Stimulated activated CD8-positive, alpha-beta memory T cell treated with anti-CD3 and anti-CD28 coated beads, Interleukin-7, amount 100 ng/mL, for 48 hours (primary cell): ENCODE measurements around the gene ADARB1.

Experiments
- DNase-seq, 2 donors: peaks; one replicate each; pipeline ENCODE4 v3.0.0-alpha.2; 2020; ENCODE audit warnings: low read depth in 1 of 2; ENCODE audit errors: extremely low read depth in 1 of 2

The ADARB1 gene

GRCh38 chr21:45163413-45164123, 89.2 kb downstream of the ADARB1 start:
- no peak for DNase-seq

- DNase-seq: no peak
These were observed 89.7 kb downstream of the ADARB1 start for GRCh38 chr21:45164124-45164511.

GRCh38 chr21:45164838-45165237, 90.5 kb downstream of the ADARB1 start:
- DNase-seq: no peak

- DNase-seq: no peak
These were observed 92.6 kb downstream of the ADARB1 start for GRCh38 chr21:45166931-45167330.

GRCh38 chr21:45167796-45168222, 93.4 kb downstream of the ADARB1 start:
- DNase-seq: no peak

GRCh38 chr21:45168522-45168921, 94.1 kb downstream of the ADARB1 start:
- DNase-seq: no peak

GRCh38 chr21:45169001-45169400, 94.6 kb downstream of the ADARB1 start:
- no peak for DNase-seq

GRCh38 chr21:45169682-45170081, 95.3 kb downstream of the ADARB1 start:
- no peak for DNase-seq

- DNase-seq: no peak
These were observed 96.6 kb downstream of the ADARB1 start for GRCh38 chr21:45170987-45171386.

- no peak for DNase-seq
These were observed 98.0 kb downstream of the ADARB1 start for GRCh38 chr21:45172420-45172819.

- DNase-seq: no peak
These were observed 101.1 kb downstream of the ADARB1 start for GRCh38 chr21:45175326-45176095.

GRCh38 chr21:45176141-45176540, 101.8 kb downstream of the ADARB1 start:
- no peak for DNase-seq

- no peak for DNase-seq
These were observed 102.7 kb downstream of the ADARB1 start for GRCh38 chr21:45177039-45177438.

- no peak for DNase-seq
These were observed 103.8 kb downstream of the ADARB1 start for GRCh38 chr21:45178070-45178608.

- DNase-seq: no peak
These were observed 104.6 kb downstream of the ADARB1 start for GRCh38 chr21:45178971-45179370.

GRCh38 chr21:45179568-45180245, 105.3 kb downstream of the ADARB1 start:
- DNase-seq: no peak

GRCh38 chr21:45180246-45180599, 105.8 kb downstream of the ADARB1 start:
- no peak for DNase-seq

- no peak for DNase-seq
These were observed 108.6 kb downstream of the ADARB1 start for GRCh38 chr21:45182958-45183357.

- no peak for DNase-seq
These were observed 109.5 kb downstream of the ADARB1 start for GRCh38 chr21:45183852-45184251.

GRCh38 chr21:45184869-45185268, 110.5 kb downstream of the ADARB1 start:
- DNase-seq: no peak

GRCh38 chr21:45186709-45187108, 112.3 kb downstream of the ADARB1 start:
- DNase-seq: no peak

- DNase-seq: no peak
These were observed 113.3 kb downstream of the ADARB1 start for GRCh38 chr21:45187646-45188045.
